Cardiac muscle cell (in vitro differentiated cells and primary cell): ENCODE measurements around the gene TRMT2A. TPM values are rescaled to one million over a fixed set of nuclear protein-coding genes. Genes with fewer than 3 reads are reported as not detected.

Experiments
- DNase-seq, 2 donors: peaks; one replicate each; pipeline versions ENCODE4 v3.0.0 to v3.0.0-alpha.2; 2010 to 2017; ENCODE audit warnings: low read depth in 1 of 2, low spot score in 1 of 2
- H3K27ac ChIP-seq: fragments of 200-600 bp; sonication (generic); 2 replicates; pipeline ENCODE4 v1.5.1; 2016
- H3K27me3 ChIP-seq: fragments of 200-600 bp; sonication (generic); 2 replicates; pipeline ENCODE4 v1.6.0; 2016; ENCODE audit warnings: control low read depth
- H3K36me3 ChIP-seq: fragments of 200-600 bp; sonication (generic); 2 replicates; pipeline ENCODE4 v1.5.1; 2016; ENCODE audit warnings: control low read depth
- H3K4me1 ChIP-seq: fragments of 200-600 bp; sonication (generic); 2 replicates; pipeline ENCODE4 v1.8.1; 2017; ENCODE audit warnings: low read depth, mild to moderate bottlenecking, mixed run types
- H3K4me3 ChIP-seq: fragments of 200-600 bp; sonication (generic); 2 replicates; pipeline ENCODE4 v1.5.1; 2016; ENCODE audit warnings: mild to moderate bottlenecking
- H3K9me3 ChIP-seq: fragments of 200-600 bp; sonication (generic); 2 replicates; pipeline ENCODE4 v1.5.1; 2017; ENCODE audit warnings: low read depth, mild to moderate bottlenecking, control low read depth
- CTCF ChIP-seq: IDR thresholded peaks from 2 replicates; pipeline ENCODE4 v1.5.1; 2012; ENCODE audit warnings: low read depth, mild to moderate bottlenecking, low read length
- polyA plus RNA-seq: library from polyadenylated mRNA; unstranded; fragments of >200 nt; fragmentation: Nextera tagmentation; extraction: Ambion mirVana; gene quantifications from 2 replicates; pipeline ENCODE4 v1.2.1, GENCODE V29; 2016
- total RNA-seq: library from RNA; depleted of rRNA; stranded (reverse); fragments of >200 nt; gene quantifications from 2 replicates; pipeline ENCODE4 v1.2.3, GENCODE V29; 2016

TRMT2A gene
- total and polyA plus RNA-seq, 2 experiments from 2014 or later, result 71.9 to 77.7 TPM

- peaks cover 14% of the 10 kb centered on the region for H3K4me1 ChIP-seq
- no peak for DNase-seq
- no peaks in the 10 kb centered on the region for H3K9me3 ChIP-seq
- H3K36me3 ChIP-seq, result no peaks in the 10 kb centered on the region
- no peak for TF ChIP-seq CTCF
- H3K4me3 ChIP-seq, result no peak overlapping the region
- no peak overlapping the region for H3K27ac ChIP-seq
- no peaks in the 10 kb centered on the region for H3K27me3 ChIP-seq
These were observed 54.8 kb downstream of the TRMT2A start for GRCh38 chr22:20062043-20062765.

Other genes with a start within 250 kb of the TRMT2A start
- 41.3 and 51.9 TPM in 2 replicates for gene COMT, start 175.5 kb downstream of the TRMT2A start, total RNA-seq
- 33.2 and 35.8 TPM in 2 replicates for gene COMT, start 175.5 kb downstream of the TRMT2A start, polyA plus RNA-seq
- 15.6 and 16.1 TPM in 2 replicates for gene TXNRD2, start 175.4 kb downstream of the TRMT2A start, total RNA-seq
- gene TXNRD2, start 175.4 kb downstream of the TRMT2A start, polyA plus RNA-seq, result 21.2 and 24.2 TPM in 2 replicates
- 55.5 and 64.3 TPM in 2 replicates for gene ARVCF, start 100.4 kb downstream of the TRMT2A start, total RNA-seq
- gene ARVCF, start 100.4 kb downstream of the TRMT2A start, polyA plus RNA-seq, result 28.8 and 40.3 TPM in 2 replicates
- gene TANGO2, start 96.1 kb downstream of the TRMT2A start, total RNA-seq, result 19.4 and 21.9 TPM in 2 replicates
- gene TANGO2, start 96.1 kb downstream of the TRMT2A start, polyA plus RNA-seq, result 17.5 and 18.7 TPM in 2 replicates
- gene DGCR8, start 37.0 kb downstream of the TRMT2A start, total RNA-seq, result 23.8 and 34.2 TPM in 2 replicates
- gene DGCR8, start 37.0 kb downstream of the TRMT2A start, polyA plus RNA-seq, result 8.1 and 15.1 TPM in 2 replicates
- 252 and 373 TPM in 2 replicates for gene RANBP1, start 1.1 kb downstream of the TRMT2A start, total RNA-seq
- 222 and 271 TPM in 2 replicates for gene RANBP1, start 1.1 kb downstream of the TRMT2A start, polyA plus RNA-seq
- gene ZDHHC8, start 14.6 kb upstream of the TRMT2A start, total RNA-seq, result 30.3 and 35.8 TPM in 2 replicates
- gene ZDHHC8, start 14.6 kb upstream of the TRMT2A start, polyA plus RNA-seq, result 43.8 and 53.4 TPM in 2 replicates
- gene CCDC188, start 33.8 kb upstream of the TRMT2A start, total RNA-seq, result not detected in 2 replicates
- not detected in 2 replicates for gene CCDC188, start 33.8 kb upstream of the TRMT2A start, polyA plus RNA-seq
- 5.3 and 9.8 TPM in 2 replicates for gene RTN4R, start 151.1 kb upstream of the TRMT2A start, total RNA-seq
- 5.2 and 7.4 TPM in 2 replicates for gene RTN4R, start 151.1 kb upstream of the TRMT2A start, polyA plus RNA-seq
- 89.6 and 104 TPM in 2 replicates for gene DGCR6L, start 202.8 kb upstream of the TRMT2A start, total RNA-seq
- 126 and 157 TPM in 2 replicates for gene DGCR6L, start 202.8 kb upstream of the TRMT2A start, polyA plus RNA-seq